Effector memory CD8-positive, alpha-beta T cell (primary cell): ENCODE data around the gene GRK5.
A peak's percentile ranks its signal among the peaks of the same experiment; 100 is the strongest.
"Not testable (repeated sequence)": the region's sequence is repeated elsewhere in the genome, so short reads cannot be mapped to it uniquely, and the experiment has no call there.

ENCODE experiments used
- ATAC-seq: fragments of 150-1000 bp; cut with Tn5 transposase; replicated peaks from 2 replicates; pipeline ENCODE4 v1.10.0; 2021; ENCODE audit warnings: mild to moderate bottlenecking, moderate library complexity
- DNase-seq, 3 experiments: peaks; one replicate each; pipeline ENCODE4 v3.0.0; 2021
- H3K27ac Mint-ChIP-seq, 2 donors: one replicate each; pipeline ENCODE4 v1.8.0; 2022; ENCODE audit warnings: mild to moderate bottlenecking in 2 of 2, mixed read lengths in 2 of 2, moderate library complexity in 2 of 2
- H3K27me3 Mint-ChIP-seq, 2 donors: one replicate each; pipeline ENCODE4 v1.8.0; 2022; ENCODE audit warnings: mixed read lengths in 2 of 2
- H3K36me3 Mint-ChIP-seq: one replicate; pipeline ENCODE4 v1.8.0; 2022; ENCODE audit warnings: mild to moderate bottlenecking, moderate library complexity, mixed read lengths; ENCODE audit not compliant: insufficient read depth
- H3K4me1 Mint-ChIP-seq, 2 donors: one replicate each; pipeline ENCODE4 v1.8.0; 2022; ENCODE audit warnings: low read depth in 2 of 2, mixed read lengths in 2 of 2
- H3K4me3 Mint-ChIP-seq, 2 donors: one replicate each; pipeline ENCODE4 v1.8.0; 2022; ENCODE audit warnings: mild to moderate bottlenecking in 2 of 2, mixed read lengths in 2 of 2, moderate library complexity in 2 of 2
- H3K9me3 Mint-ChIP-seq, 2 donors: one replicate each; pipeline ENCODE4 v1.8.0; 2022; ENCODE audit warnings: mixed read lengths in 2 of 2

Gene GRK5

GRCh38 chr10:119252470-119253151 is 45.2 kb downstream of the GRK5 start:
- Mint-ChIP-seq H3K36me3 (peaks cover 3% of the 10 kb centered on the region), H3K27me3 (no peaks in the 10 kb centered on the region), H3K27ac (peak overlapping the region; percentile 49 to 77), H3K4me1 (peaks cover 4 to 8% of the 10 kb centered on the region in 2 donors), H3K4me3 (no peak overlapping the region), H3K9me3 (no peaks in the 10 kb centered on the region)
- ATAC-seq (no peak), DNase-seq (no peak)

GRCh38 chr10:119253433-119254174 is 46.2 kb downstream of the GRK5 start:
- H3K27me3 Mint-ChIP-seq = no peaks in the 10 kb centered on the region
- no peaks in the 10 kb centered on the region for H3K9me3 Mint-ChIP-seq
- peaks cover 3% of the 10 kb centered on the region for H3K36me3 Mint-ChIP-seq
- H3K27ac Mint-ChIP-seq = peak overlapping the region; percentile 49 to 77
- DNase-seq = no peak
- peaks cover 9 to 11% of the 10 kb centered on the region in 2 donors for H3K4me1 Mint-ChIP-seq
- ATAC-seq = no peak
- H3K4me3 Mint-ChIP-seq = no peak overlapping the region

DNA sequence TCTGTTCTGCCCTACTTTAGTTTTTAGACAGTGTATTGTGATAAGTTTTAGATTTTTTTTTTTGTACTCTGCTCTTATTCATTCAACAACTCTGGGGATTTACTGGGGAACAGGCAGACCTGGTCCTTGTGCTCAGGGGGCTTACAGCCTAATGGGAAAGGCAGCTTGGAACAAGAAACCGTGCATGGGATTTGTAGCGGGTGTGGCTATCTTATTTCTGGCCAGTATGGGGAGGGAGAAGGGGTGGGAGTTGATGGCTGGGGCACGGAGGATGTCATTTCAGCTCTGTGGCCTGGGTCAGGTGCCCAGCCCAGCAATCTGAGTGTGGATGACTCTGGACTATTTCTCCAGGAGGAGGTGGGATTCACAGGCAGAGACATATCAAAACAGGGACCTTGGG is 47.0 kb downstream of the GRK5 start:
- Mint-ChIP-seq H3K27me3 (no peaks in the 10 kb centered on the region), H3K9me3 (no peaks in the 10 kb centered on the region), H3K36me3 (peaks cover 3% of the 10 kb centered on the region), H3K4me1 (peaks cover 11% of the 10 kb centered on the region in 2 donors), H3K27ac (peak overlapping the region; percentile 49 to 77), H3K4me3 (no peak overlapping the region)
- ATAC-seq = no peak
- DNase-seq = no peak

GRCh38 chr10:119256030-119256429 is 48.7 kb downstream of the GRK5 start:
- DNase-seq (no peak), ATAC-seq (no peak)
- H3K27ac Mint-ChIP-seq = peak overlapping the region in 1 of 2 donors; percentile 44
- H3K36me3 Mint-ChIP-seq = peaks cover 3% of the 10 kb centered on the region
- H3K9me3 Mint-ChIP-seq = no peaks in the 10 kb centered on the region
- no peaks in the 10 kb centered on the region for H3K27me3 Mint-ChIP-seq
- H3K4me1 Mint-ChIP-seq = peaks cover 8 to 10% of the 10 kb centered on the region in 2 donors
- no peak overlapping the region for H3K4me3 Mint-ChIP-seq

DNA sequence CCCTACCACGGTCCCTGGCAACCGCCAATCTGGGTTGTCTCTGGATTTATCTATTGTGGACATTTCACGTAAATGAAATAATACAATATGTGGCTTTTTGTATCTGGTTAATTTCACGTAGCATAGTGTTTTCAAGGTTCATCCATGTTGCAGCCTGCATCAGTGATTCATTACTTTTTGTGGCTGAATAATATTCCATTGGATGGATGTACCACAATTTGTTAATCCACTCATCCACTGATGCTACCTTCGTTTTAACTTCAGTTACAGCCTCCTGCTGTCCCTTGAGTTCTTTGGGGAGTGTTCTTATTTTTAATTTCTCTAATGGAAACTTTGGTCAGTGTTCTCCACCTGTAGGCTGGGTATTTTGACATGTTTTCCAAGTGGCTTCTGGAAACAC is 49.5 kb downstream of the GRK5 start:
- Mint-ChIP-seq H3K27me3 (no peaks in the 10 kb centered on the region), H3K27ac (peak overlapping the region in 1 of 2 donors; percentile 46), H3K4me3 (no peak overlapping the region), H3K4me1 (peaks cover 8 to 10% of the 10 kb centered on the region in 2 donors), H3K36me3 (peaks cover 3% of the 10 kb centered on the region), H3K9me3 (no peaks in the 10 kb centered on the region)
- ATAC-seq (no peak), DNase-seq (no peak)

- peaks cover 7 to 8% of the 10 kb centered on the region in 2 donors for H3K4me1 Mint-ChIP-seq
These were observed 50.6 kb downstream of the GRK5 start for GRCh38 chr10:119257899-119258419.

GRCh38 chr10:119259345-119259744 is 52.0 kb downstream of the GRK5 start:
- ATAC-seq (no peak), DNase-seq (no peak)
- no peak overlapping the region for H3K4me3 Mint-ChIP-seq
- H3K9me3 Mint-ChIP-seq = no peaks in the 10 kb centered on the region
- H3K4me1 Mint-ChIP-seq = peaks cover 6 to 8% of the 10 kb centered on the region in 2 donors
- H3K36me3 Mint-ChIP-seq = peaks cover 4% of the 10 kb centered on the region
- H3K27me3 Mint-ChIP-seq = no peaks in the 10 kb centered on the region
- H3K27ac Mint-ChIP-seq = peak overlapping the region in 1 of 2 donors; percentile 89

More at GRCh38 chr10:119257899-119258419, 50.6 kb downstream of the GRK5 start:
- Mint-ChIP-seq H3K4me3 (no peak overlapping the region), H3K9me3 (no peaks in the 10 kb centered on the region), H3K27me3 (no peaks in the 10 kb centered on the region), H3K36me3 (peaks cover 3% of the 10 kb centered on the region), H3K27ac (peak overlapping the region; percentile 30 to 61)
- DNase-seq = no peak
- no peak for ATAC-seq

GRCh38 chr10:119261016-119261415 is 53.6 kb downstream of the GRK5 start:
- not testable (repeated sequence) for DNase-seq, H3K4me3 Mint-ChIP-seq, H3K4me1 Mint-ChIP-seq, H3K36me3 Mint-ChIP-seq, H3K27me3 Mint-ChIP-seq, H3K9me3 Mint-ChIP-seq, ATAC-seq, H3K27ac Mint-ChIP-seq

DNA sequence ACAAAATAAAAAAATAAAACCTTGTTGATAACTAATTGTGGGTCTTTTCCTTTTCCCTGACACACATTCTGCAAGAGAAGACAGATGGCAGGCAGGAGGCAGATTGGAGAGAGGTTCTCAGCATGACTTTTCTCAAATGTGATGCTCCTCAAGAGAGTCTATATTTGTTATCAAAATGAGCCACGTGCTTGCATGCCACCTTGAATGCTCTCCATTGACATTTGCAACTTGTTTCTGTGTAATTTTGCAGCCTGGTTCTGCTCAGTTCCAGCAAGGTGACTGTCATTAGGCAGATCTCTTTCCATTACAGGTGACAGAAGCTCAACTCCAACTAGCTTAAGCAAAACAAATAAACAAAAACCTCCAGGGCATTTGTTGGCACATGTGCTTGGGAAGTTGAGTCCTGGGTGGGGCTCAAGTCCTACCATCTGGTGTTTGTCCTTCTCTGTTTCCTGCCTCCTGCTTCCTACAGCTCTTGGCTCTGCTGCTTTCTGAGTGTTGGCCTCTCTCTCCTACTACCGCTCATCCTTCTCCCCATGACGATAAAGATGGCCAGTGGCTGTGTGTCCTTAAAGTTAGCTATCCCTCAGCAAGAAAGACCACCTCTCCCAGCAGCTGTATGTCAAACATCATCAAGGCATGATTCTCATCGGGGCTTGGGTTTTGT is 56.7 kb downstream of the GRK5 start:
- Mint-ChIP-seq H3K36me3 (peaks cover 17% of the 10 kb centered on the region), H3K27ac (peak overlapping the region; percentile 33 to 65), H3K4me1 (peaks cover 14 to 15% of the 10 kb centered on the region in 2 donors), H3K4me3 (no peak overlapping the region), H3K9me3 (no peaks in the 10 kb centered on the region), H3K27me3 (no peaks in the 10 kb centered on the region)
- ATAC-seq (no peak), DNase-seq (no peak)

GRCh38 chr10:119265691-119266090 is 58.3 kb downstream of the GRK5 start:
- no peak for ATAC-seq
- H3K9me3 Mint-ChIP-seq = no peaks in the 10 kb centered on the region
- no peak overlapping the region for H3K4me3 Mint-ChIP-seq
- H3K36me3 Mint-ChIP-seq = peaks cover 31% of the 10 kb centered on the region
- H3K4me1 Mint-ChIP-seq = peaks cover 25% of the 10 kb centered on the region in 2 donors
- peak overlapping the region in 1 of 2 donors; percentile 82 for H3K27ac Mint-ChIP-seq
- no peaks in the 10 kb centered on the region for H3K27me3 Mint-ChIP-seq
- no peak for DNase-seq

GRCh38 chr10:119267384-119267783 is 60.0 kb downstream of the GRK5 start:
- peak overlapping the region; percentile 99 to 100 for H3K27ac Mint-ChIP-seq
- no peaks in the 10 kb centered on the region for H3K27me3 Mint-ChIP-seq

GRCh38 chr10:119268428-119268827 is 61.1 kb downstream of the GRK5 start:
- Mint-ChIP-seq H3K4me1 (peaks cover 37 to 40% of the 10 kb centered on the region in 2 donors), H3K9me3 (no peaks in the 10 kb centered on the region), H3K4me3 (peak overlapping the region; percentile 48 to 71), H3K36me3 (peaks cover 46% of the 10 kb centered on the region), H3K27ac (peak overlapping the region; percentile 99 to 100), H3K27me3 (no peaks in the 10 kb centered on the region)
- peak; percentile 16 for ATAC-seq
- DNase-seq = peak in 1 of 3 experiments; percentile 8

More at GRCh38 chr10:119267384-119267783, 60.0 kb downstream of the GRK5 start:
- H3K4me1 Mint-ChIP-seq = peaks cover 35 to 40% of the 10 kb centered on the region in 2 donors
- no peak for DNase-seq
- H3K4me3 Mint-ChIP-seq = no peak overlapping the region
- H3K9me3 Mint-ChIP-seq = no peaks in the 10 kb centered on the region
- ATAC-seq = no peak
- peaks cover 46% of the 10 kb centered on the region for H3K36me3 Mint-ChIP-seq

DNA sequence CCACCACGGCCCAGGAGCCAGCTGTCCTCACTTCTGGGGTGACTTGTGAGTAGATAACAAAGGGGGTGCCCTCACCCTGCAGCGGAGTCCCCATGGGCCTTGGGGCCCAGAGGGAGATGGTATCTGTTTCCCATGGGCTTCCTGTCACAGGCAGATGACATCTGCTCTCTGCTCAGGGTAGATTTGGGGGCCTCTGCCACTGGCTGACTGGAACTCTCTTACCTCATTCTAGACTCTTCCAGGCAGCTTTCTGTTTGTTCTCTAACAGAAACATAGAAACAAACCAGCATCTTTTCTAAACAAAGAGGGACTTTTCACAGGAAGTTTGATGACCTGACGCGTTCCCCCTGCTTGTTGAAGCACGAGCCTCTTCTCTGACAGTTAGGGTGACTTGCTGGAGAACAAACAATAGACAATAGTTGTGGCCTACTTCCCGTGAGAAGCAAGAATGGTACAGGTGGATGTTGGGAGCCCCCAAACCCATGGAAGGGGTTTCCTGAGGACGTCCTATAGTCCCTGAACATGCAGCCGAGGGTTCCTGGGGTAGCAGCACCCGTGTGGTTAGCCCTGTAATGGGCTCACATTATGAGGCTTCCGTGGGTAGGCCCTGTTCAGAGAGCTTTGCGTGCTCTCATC is 61.6 kb downstream of the GRK5 start:
- Mint-ChIP-seq H3K27ac (peak overlapping the region; percentile 99 to 100), H3K27me3 (no peaks in the 10 kb centered on the region), H3K9me3 (no peaks in the 10 kb centered on the region), H3K36me3 (peaks cover 46% of the 10 kb centered on the region), H3K4me3 (peak overlapping the region; percentile 48 to 71), H3K4me1 (peaks cover 37 to 41% of the 10 kb centered on the region in 2 donors)
- DNase-seq = peak; percentile 74 to 83 (median 77)
- peak; percentile 86 for ATAC-seq
